Activated T-cell treated with anti-CD3 and anti-CD28 coated beads, Interleukin-2, amount 50 U/mL, for 24 hours (primary cell): ENCODE measurements around the gene NOTCH3.

Experiments
- DNase-seq: peaks from one replicate; pipeline ENCODE4 v3.0.0-alpha.2; 2020
- H3K27ac Mint-ChIP-seq: 2 replicates; pipeline ENCODE4 v1.8.0; 2020; ENCODE audit warnings: mild to moderate bottlenecking, mixed read lengths
- H3K27me3 Mint-ChIP-seq: 2 replicates; pipeline ENCODE4 v1.8.0; 2020; ENCODE audit warnings: mixed read lengths
- H3K36me3 Mint-ChIP-seq: 2 replicates; pipeline ENCODE4 v1.8.0; 2020; ENCODE audit warnings: low read depth, mixed read lengths
- H3K4me1 Mint-ChIP-seq: 2 replicates; pipeline ENCODE4 v1.8.0; 2020; ENCODE audit warnings: low read depth, mixed read lengths
- H3K4me3 Mint-ChIP-seq: 2 replicates; pipeline ENCODE4 v1.8.0; 2020; ENCODE audit warnings: mild to moderate bottlenecking, moderate library complexity, mixed read lengths
- H3K9me3 Mint-ChIP-seq: 2 replicates; pipeline ENCODE4 v1.8.0; 2020; ENCODE audit warnings: mixed read lengths

The NOTCH3 gene

GRCh38 chr19:15118789-15119494 lies 81.9 kb downstream of the NOTCH3 start:
- DNase-seq, result no peak
- Mint-ChIP-seq H3K9me3 (no peaks in the 10 kb centered on the region), H3K27ac (no peak overlapping the region), H3K36me3 (peaks cover 91% of the 10 kb centered on the region), H3K4me1 (peaks cover 4% of the 10 kb centered on the region), H3K4me3 (no peak overlapping the region), H3K27me3 (no peaks in the 10 kb centered on the region)

- Mint-ChIP-seq H3K4me3 (no peak overlapping the region), H3K27ac (no peak overlapping the region), H3K4me1 (no peaks in the 10 kb centered on the region), H3K9me3 (no peaks in the 10 kb centered on the region), H3K36me3 (peaks cover 91% of the 10 kb centered on the region), H3K27me3 (no peaks in the 10 kb centered on the region)
- DNase-seq, result no peak
These were observed 82.5 kb downstream of the NOTCH3 start for GRCh38 chr19:15118248-15118647.

GRCh38 chr19:15116856-15117255 lies 83.9 kb downstream of the NOTCH3 start:
- Mint-ChIP-seq H3K36me3 (peaks cover 79% of the 10 kb centered on the region), H3K9me3 (no peaks in the 10 kb centered on the region), H3K27ac (no peak overlapping the region), H3K27me3 (no peaks in the 10 kb centered on the region), H3K4me3 (no peak overlapping the region), H3K4me1 (no peaks in the 10 kb centered on the region)
- DNase-seq, result no peak

- no peaks in the 10 kb centered on the region for H3K9me3 Mint-ChIP-seq
- no peaks in the 10 kb centered on the region for H3K27me3 Mint-ChIP-seq
- H3K4me3 Mint-ChIP-seq, result no peak overlapping the region
- H3K4me1 Mint-ChIP-seq, result no peaks in the 10 kb centered on the region
- no peak overlapping the region for H3K27ac Mint-ChIP-seq
- peaks cover 72% of the 10 kb centered on the region for H3K36me3 Mint-ChIP-seq
- DNase-seq, result no peak
These were observed 84.8 kb downstream of the NOTCH3 start for GRCh38 chr19:15115762-15116615.

GRCh38 chr19:15115080-15115479 lies 85.7 kb downstream of the NOTCH3 start:
- H3K9me3 Mint-ChIP-seq, result no peaks in the 10 kb centered on the region

GRCh38 chr19:15114153-15114540 lies 86.6 kb downstream of the NOTCH3 start:
- Mint-ChIP-seq H3K9me3 (no peaks in the 10 kb centered on the region), H3K36me3 (peaks cover 54% of the 10 kb centered on the region), H3K27me3 (no peaks in the 10 kb centered on the region), H3K27ac (no peak overlapping the region), H3K4me3 (no peak overlapping the region), H3K4me1 (no peaks in the 10 kb centered on the region)
- DNase-seq, result no peak

More at GRCh38 chr19:15115080-15115479, 85.7 kb downstream of the NOTCH3 start:
- no peak for DNase-seq
- no peaks in the 10 kb centered on the region for H3K4me1 Mint-ChIP-seq
- no peak overlapping the region for H3K4me3 Mint-ChIP-seq
- H3K27me3 Mint-ChIP-seq, result no peaks in the 10 kb centered on the region
- no peak overlapping the region for H3K27ac Mint-ChIP-seq
- peaks cover 63% of the 10 kb centered on the region for H3K36me3 Mint-ChIP-seq

- H3K4me3 Mint-ChIP-seq, result no peak overlapping the region
- no peak overlapping the region for H3K27ac Mint-ChIP-seq
- H3K9me3 Mint-ChIP-seq, result no peaks in the 10 kb centered on the region
- peaks cover under 1% of the 10 kb centered on the region for H3K4me1 Mint-ChIP-seq
- H3K36me3 Mint-ChIP-seq, result peaks cover 48% of the 10 kb centered on the region
- no peaks in the 10 kb centered on the region for H3K27me3 Mint-ChIP-seq
- no peak for DNase-seq
These were observed 87.3 kb downstream of the NOTCH3 start for GRCh38 chr19:15113245-15114152.

GRCh38 chr19:15112385-15112784 lies 88.4 kb downstream of the NOTCH3 start:
- Mint-ChIP-seq H3K27ac (peak overlapping the region; percentile 41), H3K36me3 (peaks cover 36% of the 10 kb centered on the region), H3K4me3 (no peak overlapping the region), H3K9me3 (no peaks in the 10 kb centered on the region), H3K27me3 (peaks cover 5% of the 10 kb centered on the region), H3K4me1 (peaks cover 9% of the 10 kb centered on the region)
- DNase-seq, result no peak

- Mint-ChIP-seq H3K27me3 (peaks cover 8% of the 10 kb centered on the region), H3K4me3 (no peak overlapping the region), H3K9me3 (no peaks in the 10 kb centered on the region), H3K27ac (peak overlapping the region; percentile 41), H3K36me3 (peaks cover 30% of the 10 kb centered on the region), H3K4me1 (peaks cover 13% of the 10 kb centered on the region)
- no peak for DNase-seq
These were observed 89.0 kb downstream of the NOTCH3 start for GRCh38 chr19:15111758-15112157.

- DNase-seq, result no peak
- Mint-ChIP-seq H3K27me3 (peaks cover 18% of the 10 kb centered on the region), H3K9me3 (no peaks in the 10 kb centered on the region), H3K4me1 (peaks cover 16% of the 10 kb centered on the region), H3K4me3 (no peak overlapping the region), H3K27ac (no peak overlapping the region), H3K36me3 (peaks cover 17% of the 10 kb centered on the region)
These were observed 90.4 kb downstream of the NOTCH3 start for GRCh38 chr19:15110418-15110815.

- H3K9me3 Mint-ChIP-seq, result peaks cover 4% of the 10 kb centered on the region
These were observed 90.9 kb downstream of the NOTCH3 start for GRCh38 chr19:15109768-15110417.

More at GRCh38 chr19:15109768-15110417, 90.9 kb downstream of the NOTCH3 start:
- Mint-ChIP-seq H3K36me3 (peaks cover 11% of the 10 kb centered on the region), H3K4me1 (peaks cover 16% of the 10 kb centered on the region), H3K27ac (no peak overlapping the region), H3K27me3 (peaks cover 18% of the 10 kb centered on the region), H3K4me3 (no peak overlapping the region)
- DNase-seq, result no peak
